GM18505 (cell line): Measurements from ENCODE around the gene FBXO41.

Experiments used
- ATAC-seq: cut with Tn5 transposase; IDR thresholded peaks from one replicate; pipeline ENCODE4 v1.9.1; 2021; ENCODE audit not compliant: unreplicated experiment
- POLR2A ChIP-seq: IDR thresholded peaks from 4 replicates; pipeline ENCODE4 v1.6.1; 2011; ENCODE audit warnings: borderline replicate concordance; ENCODE audit not compliant: insufficient read depth, insufficient read length; ENCODE audit errors: extremely low read depth

The FBXO41 gene

GRCh38 chr2:73210696-73211095 lies 73.6 kb downstream of the FBXO41 start:
- TF ChIP-seq POLR2A: no peak
- no peak for ATAC-seq

DNA sequence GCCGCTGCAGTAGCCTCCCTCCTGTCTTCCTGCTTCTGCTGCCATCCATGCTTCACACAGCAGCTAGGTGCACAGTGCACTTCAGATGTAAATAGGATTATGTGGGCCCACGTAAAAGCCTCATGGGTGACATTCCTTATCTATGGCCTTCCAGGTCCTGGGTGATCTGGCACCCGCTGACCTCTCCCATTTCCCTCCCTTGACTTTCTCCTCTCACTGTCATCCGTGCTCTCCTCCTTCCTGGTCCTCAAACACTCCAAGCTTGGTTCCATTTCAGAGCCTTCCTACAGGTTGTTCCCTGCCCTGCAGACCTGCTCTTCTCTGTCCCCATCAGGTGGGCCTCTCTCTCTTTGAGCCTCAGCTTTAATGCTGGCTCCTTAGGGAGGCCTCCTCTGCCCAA lies 74.3 kb downstream of the FBXO41 start:
- no peak for ATAC-seq
- TF ChIP-seq POLR2A: no peak

DNA sequence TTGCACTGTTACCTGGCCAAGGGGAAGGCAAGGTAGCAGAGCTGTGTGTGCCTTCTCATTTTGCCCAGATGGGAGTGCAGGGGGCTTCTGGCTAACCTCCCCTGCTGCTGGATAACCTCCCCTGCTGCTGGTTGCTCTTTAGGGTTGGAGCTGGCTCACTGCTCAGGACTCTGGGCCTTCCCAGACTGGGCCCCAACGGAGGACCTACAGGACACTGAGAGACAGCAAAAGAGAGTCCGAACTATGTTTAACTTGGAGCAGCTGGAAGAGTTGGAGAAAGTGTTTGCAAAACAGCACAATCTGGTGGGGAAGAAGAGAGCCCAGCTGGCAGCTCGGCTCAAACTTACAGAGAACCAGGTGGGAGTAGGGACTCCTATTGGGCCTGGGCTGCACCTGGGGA lies 76.0 kb downstream of the FBXO41 start:
- ATAC-seq: no peak
- TF ChIP-seq POLR2A: no peak

DNA sequence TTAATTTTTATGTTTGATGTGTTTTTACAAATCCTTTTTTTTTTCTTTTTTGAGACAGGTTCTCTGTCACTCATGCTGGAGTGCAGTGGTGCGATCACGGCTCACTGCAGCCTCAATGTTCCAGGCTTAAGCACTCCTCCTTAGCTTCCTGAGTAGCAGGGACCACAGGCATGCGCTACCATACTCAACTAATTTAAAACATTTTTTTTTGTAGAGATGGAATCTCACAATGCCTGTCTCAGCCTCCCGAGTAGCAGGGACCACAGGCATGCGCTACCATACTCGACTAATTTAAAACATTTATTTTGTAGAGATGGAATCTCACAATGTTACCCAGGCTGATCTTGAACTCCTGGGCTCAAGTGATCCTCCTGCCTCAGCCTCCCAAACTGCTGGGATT lies 78.7 kb downstream of the FBXO41 start:
- no peak for TF ChIP-seq POLR2A
- ATAC-seq: no peak
